Panc1 (cell line): ENCODE measurements around the gene CD99. TPM values are rescaled to one million over a fixed set of nuclear protein-coding genes. Genes with fewer than 3 reads are reported as not detected.
"Not testable (repeated sequence)": the region's sequence is repeated elsewhere in the genome, so short reads cannot be mapped to it uniquely, and the experiment has no call there.

Experiments used
- ATAC-seq: fragments of 200-7000 bp; cut with Tn5 transposase; 2 replicates; pipeline ENCODE4 v1.9.1; 2020; ENCODE audit warnings: mild to moderate bottlenecking, moderate library complexity
- BruUV-seq: library from RNA; stranded (reverse); fragments of 400-500 nt; replicated peaks from 2 replicates; lab custom pipeline; 2021; lab: Mats Ljungman, UMichigan
- CTCF ChIA-PET: fragments of 300-600 bp; sonication (Branson Sonifier 250); formaldehyde crosslinking; loops from one replicate; lab custom pipeline; 2022; ENCODE audit warnings: antibody characterized with exemption; lab: Charles Lee
- POLR2A ChIA-PET: fragments of 300-600 bp; sonication (Branson Sonifier 250); formaldehyde crosslinking; loops from one replicate; lab custom pipeline; 2022; ENCODE audit warnings: antibody characterized with exemption; lab: Charles Lee
- DNase-seq: peaks from one replicate; pipeline ENCODE4 v3.0.0-alpha.2; 2010; ENCODE audit warnings: low read depth, low spot score
- H3K27ac ChIP-seq: 2 replicates; pipeline ENCODE4 v1.5.1; 2011; ENCODE audit warnings: mild to moderate bottlenecking, low read length, inconsistent platforms
- H3K27me3 ChIP-seq: fragments of 200-500 bp; sonication (Bioruptor generic); 2 replicates; pipeline ENCODE4 v1.6.0; 2014; ENCODE audit warnings: low read length, inconsistent platforms; ENCODE audit not compliant: control insufficient read depth, insufficient read depth
- H3K36me3 ChIP-seq: fragments of 200-500 bp; sonication (Bioruptor generic); 2 replicates; pipeline ENCODE4 v1.5.1; 2014; ENCODE audit warnings: inconsistent platforms, mild to moderate bottlenecking, low read length, moderate library complexity; ENCODE audit not compliant: control insufficient read depth, insufficient read depth
- H3K4me1 ChIP-seq: 2 replicates; pipeline ENCODE4 v1.5.1; 2011; ENCODE audit warnings: inconsistent platforms, mild to moderate bottlenecking, low read length, moderate library complexity; ENCODE audit not compliant: control insufficient read depth, insufficient read depth
- H3K4me3 ChIP-seq, 2 experiments: 2 replicates each; pipeline ENCODE4 v1.5.1; 2011 to 2012; ENCODE audit warnings: low read depth in 2 of 2, low read length in 2 of 2, mild to moderate bottlenecking in 2 of 2, inconsistent platforms in 1 of 2, moderate library complexity in 1 of 2
- H3K9me3 ChIP-seq: fragments of 200-500 bp; sonication (Bioruptor generic); 2 replicates; pipeline ENCODE4 v1.5.1; 2014; ENCODE audit warnings: low read depth, mild to moderate bottlenecking, inconsistent platforms, low read length, moderate library complexity; ENCODE audit not compliant: control insufficient read depth, insufficient read depth
- CTCF ChIP-seq: fragments of 450-650 bp; IDR thresholded peaks from 2 replicates; pipeline ENCODE4 v1.5.1; 2017; ENCODE audit warnings: mild to moderate bottlenecking
- POLR2AphosphoS5 ChIP-seq: IDR thresholded peaks from 2 replicates; pipeline ENCODE4 v1.6.1; 2012; ENCODE audit warnings: mild to moderate bottlenecking, low read depth, low read length, moderate library complexity
- REST ChIP-seq, 2 experiments: IDR thresholded peaks; 2 replicates each; pipeline ENCODE4 v1.6.1; 2011 to 2012; ENCODE audit warnings: low read depth in 2 of 2, control low read depth in 1 of 2, low read length in 1 of 2, mild to moderate bottlenecking in 1 of 2, moderate library complexity in 1 of 2; ENCODE audit not compliant: insufficient read depth in 1 of 2
- SIN3A ChIP-seq: IDR thresholded peaks from 2 replicates; pipeline ENCODE4 v1.6.1; 2012; ENCODE audit warnings: low read depth, mild to moderate bottlenecking, low read length, moderate library complexity, borderline replicate concordance; ENCODE audit not compliant: insufficient read depth
- TCF7L2 ChIP-seq: IDR thresholded peaks from 2 replicates; pipeline ENCODE4 v1.6.1; 2011; ENCODE audit warnings: mild to moderate bottlenecking, low read depth, low read length, inconsistent platforms
- in situ Hi-C: cut with HindIII; loops from 2 replicates; pipeline ENCODE4 v1.10.0; 2016; ENCODE audit warnings: low sequenced_read_pairs, low pct_unique_long_range_greater_than_20kb
- intact Hi-C: fragments of 100-400 bp; cut with micrococcal nuclease; formaldehyde crosslinking; loops from one replicate; pipeline ENCODE4 v1.10.0; 2022; ENCODE audit not compliant: unreplicated experiment
- total RNA-seq: library from RNA; stranded (reverse); gene quantifications from one replicate; pipeline ENCODE4 v1.2.1, GENCODE V29; 2021; ENCODE audit not compliant: unreplicated experiment

CD99 gene
- total RNA-seq, 1 experiment from 2014 or later: 67.6 TPM

GRCh38 chrX:2774057-2774456, 83.0 kb downstream of the CD99 start:
- Histone ChIP-seq H3K4me1 (no peaks in the 10 kb centered on the region), H3K27me3 (no peaks in the 10 kb centered on the region; the same call in 1 of the 2 replicates), H3K27ac (no peak overlapping the region), H3K36me3 (no peaks in the 10 kb centered on the region), H3K9me3 (no peaks in the 10 kb centered on the region), H3K4me3 (no peak overlapping the region)
- POLR2A ChIA-PET: no interaction called here
- BruUV-seq: no TSS peak
- no peak for ATAC-seq
- in situ Hi-C loops (no loop called here), intact Hi-C loops (no loop called here)
- CTCF ChIA-PET: no interaction called here
- no peak for DNase-seq
- TF ChIP-seq POLR2AphosphoS5 (no peak), SIN3A (no peak), TCF7L2 (no peak), CTCF (no peak), REST (IDR thresholded peaks at IDR 0.05; ENCODE audit: insufficient read depth in 1 of 2, low read depth in 2 of 2, low read length in 1 of 2) (no peak)

GRCh38 chrX:2774776-2775175, 83.7 kb downstream of the CD99 start:
- CTCF ChIA-PET: no interaction called here
- in situ Hi-C loops (no loop called here), intact Hi-C loops (no loop called here)
- Histone ChIP-seq H3K27me3 (no peaks in the 10 kb centered on the region; the same call in 1 of the 2 replicates), H3K4me3 (no peak overlapping the region), H3K9me3 (no peaks in the 10 kb centered on the region), H3K27ac (no peak overlapping the region), H3K4me1 (no peaks in the 10 kb centered on the region), H3K36me3 (no peaks in the 10 kb centered on the region)
- POLR2A ChIA-PET: no interaction called here
- no peak for DNase-seq
- BruUV-seq: no TSS peak
- TF ChIP-seq POLR2AphosphoS5 (no peak), SIN3A (no peak), TCF7L2 (no peak)
- no peak for ATAC-seq

GRCh38 chrX:2780472-2781225, 89.6 kb downstream of the CD99 start:
- H3K4me1 ChIP-seq, H3K4me3 ChIP-seq, H3K27me3 ChIP-seq, intact Hi-C loops, DNase-seq, H3K36me3 ChIP-seq, H3K27ac ChIP-seq, POLR2A ChIA-PET, CTCF ChIA-PET, BruUV-seq, H3K9me3 ChIP-seq, in situ Hi-C loops, ATAC-seq: not testable (repeated sequence)
